ENCODE measurements around the gene FYN.

FYN gene

GRCh38 chr6:111633822-111634221 is 239.4 kb downstream of the FYN start:
- peaks cover 36% of the 10 kb centered on the region for H3K4me1 Mint-ChIP-seq
- H3K9me3 Mint-ChIP-seq = peaks cover 8% of the 10 kb centered on the region
- TF ChIP-seq CTCF (IDR thresholded peaks at IDR 0.05; ENCODE audit: unreplicated experiment in 3 of 3) = no peak
- peaks cover 13% of the 10 kb centered on the region for H3K36me3 Mint-ChIP-seq (ENCODE audit: low read depth)
- no peak overlapping the region for H3K4me3 Mint-ChIP-seq
- H3K27ac Mint-ChIP-seq = peak overlapping the region in 1 of 3 experiments; percentile 39
- H3K27me3 Mint-ChIP-seq (ENCODE audit: low read depth) = no peaks in the 10 kb centered on the region

- H3K4me1 Mint-ChIP-seq = peaks cover 47% of the 10 kb centered on the region
- peaks cover 13% of the 10 kb centered on the region for H3K36me3 Mint-ChIP-seq (ENCODE audit: low read depth)
- H3K9me3 Mint-ChIP-seq = peaks cover 8% of the 10 kb centered on the region
- no peak overlapping the region for H3K4me3 Mint-ChIP-seq
- no peak for TF ChIP-seq CTCF (IDR thresholded peaks at IDR 0.05; ENCODE audit: unreplicated experiment in 3 of 3)
- no peaks in the 10 kb centered on the region for H3K27me3 Mint-ChIP-seq (ENCODE audit: low read depth)
- H3K27ac Mint-ChIP-seq = peak overlapping the region; percentile 21 to 87 (median 39)
Measured at GRCh38 chr6:111632468-111633247, 240.6 kb downstream of the FYN start.

GRCh38 chr6:111631903-111632460 is 241.3 kb downstream of the FYN start:
- no peak overlapping the region for H3K4me3 Mint-ChIP-seq
- no peak for TF ChIP-seq CTCF (IDR thresholded peaks at IDR 0.05; ENCODE audit: unreplicated experiment in 3 of 3)
- H3K4me1 Mint-ChIP-seq = peaks cover 48% of the 10 kb centered on the region
- H3K9me3 Mint-ChIP-seq = peaks cover 5% of the 10 kb centered on the region
- peaks cover 6% of the 10 kb centered on the region for H3K36me3 Mint-ChIP-seq (ENCODE audit: low read depth)
- H3K27ac Mint-ChIP-seq = peak overlapping the region; percentile 39 to 87 (median 44)
- no peaks in the 10 kb centered on the region for H3K27me3 Mint-ChIP-seq (ENCODE audit: low read depth)

- H3K4me1 Mint-ChIP-seq = peaks cover 56% of the 10 kb centered on the region
- H3K27me3 Mint-ChIP-seq (ENCODE audit: low read depth) = no peaks in the 10 kb centered on the region
- no peak overlapping the region for H3K4me3 Mint-ChIP-seq
- peaks cover 3% of the 10 kb centered on the region for H3K9me3 Mint-ChIP-seq
- H3K36me3 Mint-ChIP-seq (ENCODE audit: low read depth) = peaks cover 3% of the 10 kb centered on the region
- H3K27ac Mint-ChIP-seq = peak overlapping the region; percentile 40 to 87 (median 43)
- no peak for TF ChIP-seq CTCF (IDR thresholded peaks at IDR 0.05; ENCODE audit: unreplicated experiment in 3 of 3)
Measured at GRCh38 chr6:111631018-111631417, 242.2 kb downstream of the FYN start.

GRCh38 chr6:111628142-111628850 is 245.0 kb downstream of the FYN start:
- Mint-ChIP-seq H3K27me3 (ENCODE audit: low read depth) (peaks cover 4% of the 10 kb centered on the region), H3K36me3 (ENCODE audit: low read depth) (peaks cover 3% of the 10 kb centered on the region), H3K9me3 (peaks cover 3% of the 10 kb centered on the region), H3K27ac (peak overlapping the region; percentile 71 to 91 (median 81)), H3K4me1 (peaks cover 77% of the 10 kb centered on the region), H3K4me3 (peak overlapping the region in 1 of 3 experiments; percentile 17)
- no peak for TF ChIP-seq CTCF (IDR thresholded peaks at IDR 0.05; ENCODE audit: unreplicated experiment in 3 of 3)

All from nephron (organoid).